ENCODE measurements around the gene FAT3. TPM values are rescaled to one million over a fixed set of nuclear protein-coding genes. Genes with fewer than 3 reads are reported as not detected.

FAT3 gene
- total RNA-seq, 1 experiment from 2014 or later: 0.02 TPM

- Histone ChIP-seq H4K20me1 (ENCODE audit: insufficient read depth) (no peaks in the 10 kb centered on the region), H2AFZ (ENCODE audit: low read depth, low read length, poor library complexity, severe bottlenecking) (no peak overlapping the region), H3K4me2 (ENCODE audit: low read length) (no peak overlapping the region), H3K4me3 (replicated peaks in 1 of 2; ENCODE audit: low read depth in 1 of 2, low read length in 2 of 2) (no peak overlapping the region), H3K9me2 (ENCODE audit: insufficient read depth) (no peaks in the 10 kb centered on the region), H3K36me3 (ENCODE audit: control insufficient read depth in 1 of 2, insufficient read depth in 2 of 2, low read length in 2 of 2) (no peaks in the 10 kb centered on the region), H3K27me3 (ENCODE audit: insufficient read depth, low read length) (no peaks in the 10 kb centered on the region), H3K4me1 (ENCODE audit: control insufficient read depth in 1 of 2, insufficient read depth in 2 of 2, low read length in 2 of 2) (no peaks in the 10 kb centered on the region), H3K9ac (ENCODE audit: low read length) (no peak overlapping the region), H3K79me2 (ENCODE audit: insufficient read depth, low read length) (no peaks in the 10 kb centered on the region), H3K9me3 (ENCODE audit: control insufficient read depth in 1 of 2, insufficient read depth in 1 of 2, low read depth in 1 of 2, low read length in 2 of 2) (peaks cover 0 to 5% of the 10 kb centered on the region in 2 experiments; a peak in 2 of 4 replicates), H3K27ac (ENCODE audit: low read depth, low read length) (no peak overlapping the region)
- TF ChIP-seq EZH2phosphoT487 (IDR thresholded peaks at IDR 0.05; ENCODE audit: borderline replicate concordance): no peak
- RAD21 ChIA-PET (ENCODE audit: low non-redundant PET in 1 of 2, low total read pairs in 2 of 2, uncharacterized antibody in 2 of 2, unreplicated experiment in 2 of 2): no interaction called here
- DNase-seq (ENCODE audit: low read depth, low spot score): no peak
- POLR2A ChIA-PET: no interaction called here
- intact Hi-C loops (cut with micrococcal nuclease): no loop called here
- BruUV-seq (replicated peaks): no TSS peak
- ATAC-seq: no peak
- CTCF ChIA-PET: no interaction called here
Observed at GRCh38 chr11:92198268-92198667, 26.4 kb upstream of the FAT3 start.

DNA sequence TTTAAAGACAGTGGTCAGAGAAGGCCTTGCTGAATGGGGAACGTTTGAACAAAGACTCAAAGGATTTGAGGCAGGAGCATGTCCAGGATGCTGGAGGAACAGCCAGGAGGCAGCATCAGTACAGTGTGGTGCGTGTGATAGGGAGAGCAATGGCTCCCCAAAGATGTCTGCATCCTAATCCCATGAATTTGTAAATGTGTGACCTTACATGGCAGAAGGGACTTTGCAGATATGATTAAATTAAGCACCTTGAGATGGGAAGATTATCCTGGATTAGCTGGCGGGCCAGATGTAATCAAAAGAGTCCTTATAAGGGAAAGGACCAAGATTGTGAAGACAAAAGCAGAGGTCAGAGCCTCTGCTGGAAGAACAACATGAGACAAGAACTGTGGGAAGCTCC is 24.6 kb upstream of the FAT3 start:
- intact Hi-C loops (cut with micrococcal nuclease): no loop called here
- H4K20me1 ChIP-seq (ENCODE audit: insufficient read depth): no peaks in the 10 kb centered on the region
- H3K4me3 ChIP-seq (replicated peaks in 1 of 2; ENCODE audit: low read depth in 1 of 2, low read length in 2 of 2): no peak overlapping the region
- H3K9me3 ChIP-seq (ENCODE audit: control insufficient read depth in 1 of 2, insufficient read depth in 1 of 2, low read depth in 1 of 2, low read length in 2 of 2): peaks cover 0 to 6% of the 10 kb centered on the region in 2 experiments; a peak in 2 of 4 replicates
- no peak overlapping the region for H3K4me2 ChIP-seq (ENCODE audit: low read length)
- no peaks in the 10 kb centered on the region for H3K4me1 ChIP-seq (ENCODE audit: control insufficient read depth in 1 of 2, insufficient read depth in 2 of 2, low read length in 2 of 2)
- CTCF ChIA-PET: no interaction called here
- TF ChIP-seq CTCF (IDR thresholded peaks at IDR 0.05 in 2 of 3, conservative IDR thresholded peaks at IDR 0.05 in 1 of 3; ENCODE audit: borderline replicate concordance in 1 of 3, insufficient read depth in 1 of 3, low read depth in 2 of 3, low read length in 2 of 3): no peak
- no peak for TF ChIP-seq POLR2AphosphoS5 (IDR thresholded peaks at IDR 0.05; ENCODE audit: low read depth, low read length)
- no peak for TF ChIP-seq ELF1 (IDR thresholded peaks at IDR 0.05; ENCODE audit: borderline replicate concordance, low read depth)
- no peak for TF ChIP-seq ATF3 (IDR thresholded peaks at IDR 0.05)
- ATAC-seq: no peak
- H2AFZ ChIP-seq (ENCODE audit: low read depth, low read length, poor library complexity, severe bottlenecking): no peak overlapping the region
- RAD21 ChIA-PET (ENCODE audit: low non-redundant PET in 1 of 2, low total read pairs in 2 of 2, uncharacterized antibody in 2 of 2, unreplicated experiment in 2 of 2): no interaction called here
- no peak overlapping the region for H3K9ac ChIP-seq (ENCODE audit: low read length)
- H3K36me3 ChIP-seq (ENCODE audit: control insufficient read depth in 1 of 2, insufficient read depth in 2 of 2, low read length in 2 of 2): no peaks in the 10 kb centered on the region
- POLR2A ChIA-PET: no interaction called here
- no peaks in the 10 kb centered on the region for H3K27me3 ChIP-seq (ENCODE audit: insufficient read depth, low read length)
- BruUV-seq (replicated peaks): no TSS peak
- no peaks in the 10 kb centered on the region for H3K79me2 ChIP-seq (ENCODE audit: insufficient read depth, low read length)
- DNase-seq (ENCODE audit: low read depth, low spot score): no peak
- H3K27ac ChIP-seq (ENCODE audit: low read depth, low read length): no peak overlapping the region
- no peaks in the 10 kb centered on the region for H3K9me2 ChIP-seq (ENCODE audit: insufficient read depth)
